Heart left ventricle (tissue), 13 donors: ENCODE measurements around the gene METTL9.

Experiments
- CTCF ChIP-seq, 12 donors: fragments of 200-600 bp; sonication (generic) in 4 of 12; IDR thresholded peaks; one replicate each; pipeline versions ENCODE4 v1.5.0 to v1.8.0; 2018 to 2022; ENCODE audit warnings: antibody characterized with exemption in 12 of 12, mild to moderate bottlenecking in 5 of 12
- POLR2A ChIP-seq, 2 donors: fragments of 450-650 bp; IDR thresholded peaks; one replicate each; pipeline ENCODE4 v1.6.1; 2017; ENCODE audit warnings: antibody characterized with exemption in 2 of 2, mild to moderate bottlenecking in 2 of 2, moderate library complexity in 2 of 2
- donor health status: ischemic (EF 13 %, LVEDD 7.1; RV severe dilation, severe dysfunction).
- donor health status: DM: no; HTN: yes; CAD: no.
- donor health status: DM: no; HTN: no; CAD: no.
- donor health status: ischemic (EF 25% LVEDD 6.9; RV normal size, moderate dysfunction).
- donor health status: ischemic (EF 25% LVEDD 5.7; RV mildly dilated, moderate dysfunction).
- donor health status: ischemic (EF 35%, LVEDD 5.7; RV mildly dilated, moderate dysfunction).
- donor health status: nonischemic (EF 11% LVEDD 7.7; RV severe dilation, severe dysfunction).
- donor health status: DM: yes; HTN: yes; CAD: no.
- donor health status: PGD.
- donor health status: ischemic (EF 29% LVEDD 5.4; RV normal size, mild dysfunction).
- donor health status: nonischemic (EF 23%, LVEDD 6.1; RV moderate dilation, normal function).

- no peak for TF ChIP-seq POLR2A (IDR thresholded peaks at IDR 0.05)
- no peak for TF ChIP-seq CTCF (IDR thresholded peaks at IDR 0.05)
These were observed 12.4 kb downstream of the METTL9 start for GRCh38 chr16:21611556-21612384.
